Activated CD4-positive, alpha-beta memory T cell treated with anti-CD3 and anti-CD28 coated beads for 36 hours (primary cell): ENCODE measurements around the gene ACTR3C. TPM values are rescaled to one million over a fixed set of nuclear protein-coding genes. Genes with fewer than 3 reads are reported as not detected.
"Not testable (repeated sequence)": the region's sequence is repeated elsewhere in the genome, so short reads cannot be mapped to it uniquely, and the experiment has no call there.

Source experiments
- CTCF ChIA-PET: fragments of 350-600 bp; sonication (Branson Sonifier 250); formaldehyde crosslinking; loops from one replicate; lab custom pipeline; 2021; ENCODE audit warnings: antibody characterized with exemption, inconsistent platforms; lab: Charles Lee
- POLR2A ChIA-PET: fragments of 350-600 bp; sonication (Branson Sonifier 250); formaldehyde crosslinking; loops from one replicate; lab custom pipeline; 2021; ENCODE audit warnings: antibody characterized with exemption; lab: Charles Lee
- DNase-seq: peaks from one replicate; pipeline ENCODE4 v3.0.0-alpha.2; 2020
- H3K27ac Mint-ChIP-seq: one replicate; pipeline ENCODE4 v1.8.0; 2021; ENCODE audit warnings: mixed read lengths
- H3K27me3 Mint-ChIP-seq: one replicate; pipeline ENCODE4 v1.8.0; 2021; ENCODE audit warnings: mixed read lengths
- H3K36me3 Mint-ChIP-seq: one replicate; pipeline ENCODE4 v1.8.0; 2021; ENCODE audit warnings: mixed read lengths
- H3K4me1 Mint-ChIP-seq: one replicate; pipeline ENCODE4 v1.8.0; 2021; ENCODE audit warnings: low read depth, mixed read lengths
- H3K4me3 Mint-ChIP-seq: one replicate; pipeline ENCODE4 v1.8.0; 2021; ENCODE audit warnings: mild to moderate bottlenecking, mixed read lengths
- H3K9me3 Mint-ChIP-seq: one replicate; pipeline ENCODE4 v1.8.0; 2021; ENCODE audit warnings: mixed read lengths
- intact Hi-C: fragments of 100-400 bp; cut with micrococcal nuclease; formaldehyde crosslinking; loops from one replicate; pipeline ENCODE4 v1.15.1; 2023
- total RNA-seq, 2 experiments: library from RNA; stranded (reverse); gene quantifications; one replicate each; pipeline ENCODE4 v1.2.3, GENCODE V29; 2021

Gene ACTR3C
- total RNA-seq, 2 experiments from 2014 or later: 8.0 to 8.8 TPM

DNA sequence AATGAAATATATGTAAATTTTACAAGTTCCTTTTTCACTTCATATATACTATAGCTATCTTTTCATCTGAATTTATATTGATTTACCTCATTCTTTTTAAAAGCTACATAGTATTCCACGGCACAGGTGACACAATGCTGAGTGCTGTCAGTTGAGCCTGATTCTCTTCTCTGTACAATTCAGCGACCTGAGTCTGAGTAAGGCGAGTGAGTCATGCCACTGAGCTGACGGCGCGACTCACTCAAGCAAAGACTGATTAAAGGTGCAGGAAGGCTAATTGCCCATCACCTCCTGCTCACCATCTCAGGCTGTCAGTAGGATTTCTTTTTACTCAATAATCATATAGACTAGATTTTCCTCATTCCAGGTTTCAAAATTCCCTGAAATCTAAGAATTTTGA lies 39.7 kb downstream of the ACTR3C start:
- H3K36me3 Mint-ChIP-seq, CTCF ChIA-PET, H3K9me3 Mint-ChIP-seq, intact Hi-C loops, H3K4me1 Mint-ChIP-seq, DNase-seq, POLR2A ChIA-PET, H3K27ac Mint-ChIP-seq, H3K27me3 Mint-ChIP-seq, H3K4me3 Mint-ChIP-seq: not testable (repeated sequence)

DNA sequence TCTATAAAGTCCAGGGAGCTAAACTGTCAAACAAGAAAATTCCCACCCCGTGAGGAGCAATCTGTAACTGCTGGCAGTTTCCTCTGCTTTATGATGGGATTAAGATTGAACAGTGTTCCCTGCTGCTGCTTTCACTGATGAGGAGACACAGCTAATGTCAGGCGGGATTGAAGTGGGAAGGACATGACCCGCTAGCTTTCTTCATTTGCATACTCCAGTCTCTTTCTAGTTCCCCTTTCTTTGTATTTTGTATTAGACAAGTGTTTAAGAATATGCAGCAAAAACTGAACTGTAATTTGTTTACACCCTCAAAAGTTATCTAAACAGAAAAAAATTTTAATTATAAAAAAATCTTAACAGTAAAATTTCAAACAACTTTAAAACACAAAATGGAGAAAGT lies 40.2 kb downstream of the ACTR3C start:
- H3K4me3 Mint-ChIP-seq, DNase-seq, H3K36me3 Mint-ChIP-seq, intact Hi-C loops, H3K4me1 Mint-ChIP-seq, CTCF ChIA-PET, H3K27me3 Mint-ChIP-seq, H3K27ac Mint-ChIP-seq, POLR2A ChIA-PET, H3K9me3 Mint-ChIP-seq: not testable (repeated sequence)

DNA sequence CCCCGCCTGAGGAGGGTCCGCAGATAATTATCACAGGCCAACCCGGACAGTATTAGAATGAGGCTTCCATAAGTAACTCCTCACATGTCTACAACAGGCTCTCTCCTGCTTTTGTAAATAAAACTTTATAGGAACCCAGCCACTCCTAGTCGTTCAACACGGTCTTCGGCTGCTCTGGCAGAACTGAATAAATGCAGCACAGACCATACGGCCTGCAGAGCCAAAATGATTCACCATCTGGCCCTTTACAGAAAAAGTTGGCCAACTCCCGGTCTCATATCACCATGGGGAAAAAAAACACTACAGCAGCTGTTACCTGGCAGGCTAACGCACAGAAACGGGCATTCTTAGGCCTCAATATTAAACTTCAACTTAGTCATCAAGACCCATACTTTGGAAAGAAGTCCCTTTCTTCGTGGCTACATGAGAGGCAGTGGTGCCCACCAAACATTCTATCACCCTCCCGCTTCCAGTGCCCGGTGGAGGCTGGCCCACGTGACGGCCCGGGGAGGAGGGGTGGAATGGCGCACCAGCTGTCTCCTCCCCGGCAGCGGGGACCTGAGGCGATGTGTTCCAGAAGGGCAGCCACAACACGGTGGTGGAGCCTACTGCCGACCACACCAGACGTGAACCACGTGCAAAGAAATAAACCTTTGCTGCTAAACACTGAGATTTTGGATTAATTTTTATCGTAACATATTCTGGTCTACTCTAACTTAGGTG lies 41.5 kb downstream of the ACTR3C start:
- H3K36me3 Mint-ChIP-seq, H3K4me1 Mint-ChIP-seq, H3K27ac Mint-ChIP-seq, intact Hi-C loops, CTCF ChIA-PET, H3K4me3 Mint-ChIP-seq, H3K9me3 Mint-ChIP-seq, DNase-seq, H3K27me3 Mint-ChIP-seq, POLR2A ChIA-PET: not testable (repeated sequence)

DNA sequence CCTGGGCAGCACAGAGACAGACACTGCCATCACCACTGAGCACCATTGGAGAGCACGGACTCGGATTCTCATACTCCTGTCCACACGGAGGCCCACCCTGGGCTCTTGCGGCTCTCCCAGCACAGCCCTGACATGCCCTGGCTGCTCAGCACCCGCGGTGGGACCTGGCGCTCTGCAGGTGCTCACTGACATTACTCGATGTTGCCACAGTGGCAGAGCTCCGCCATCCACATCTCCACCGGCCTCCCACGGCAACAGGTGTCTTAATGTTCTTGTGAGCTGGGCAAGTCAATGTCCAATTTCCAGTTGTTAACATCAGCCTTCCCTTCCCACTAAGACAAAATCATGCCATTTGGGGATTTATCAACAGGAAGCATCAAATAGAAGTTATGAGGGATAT lies 45.0 kb downstream of the ACTR3C start:
- intact Hi-C loops: loop anchor here (5.0 to 10.0 kb wide), 2 partner anchors 226 to 394 kb away; no protein-coding TSS in a partner anchor

DNA sequence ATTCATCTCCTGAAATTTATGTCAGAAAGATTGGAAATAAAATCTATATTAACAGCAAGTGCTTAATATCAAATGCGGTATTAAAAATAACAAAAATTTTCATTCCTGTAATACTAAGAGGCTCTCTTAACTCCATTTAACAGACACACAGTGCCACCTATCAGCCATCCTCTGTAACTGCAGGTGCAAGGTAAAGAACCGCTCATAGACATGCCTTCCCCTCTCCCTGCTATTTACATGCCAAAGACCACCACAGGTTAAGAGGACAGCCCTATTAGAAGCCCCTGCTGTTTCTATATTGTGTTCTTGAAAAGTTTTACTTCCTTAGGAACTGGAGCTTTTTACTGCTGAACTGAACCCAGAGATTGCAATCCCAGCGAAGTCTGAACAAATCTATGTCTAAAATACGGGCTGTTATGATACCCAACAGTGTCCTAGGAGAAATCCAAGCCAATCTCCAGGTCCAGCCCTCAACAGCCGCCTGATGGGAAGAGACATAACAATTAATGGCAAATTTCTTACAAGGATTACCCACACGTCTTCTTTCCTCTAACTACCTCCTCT lies 47.1 kb downstream of the ACTR3C start:
- H3K4me1 Mint-ChIP-seq, H3K27me3 Mint-ChIP-seq, H3K9me3 Mint-ChIP-seq, POLR2A ChIA-PET, H3K36me3 Mint-ChIP-seq, CTCF ChIA-PET, H3K4me3 Mint-ChIP-seq, H3K27ac Mint-ChIP-seq: not testable (repeated sequence)
- peak; percentile 40 for DNase-seq
- intact Hi-C loops: loop anchor here (5.0 to 10.0 kb wide), 2 partner anchors 224 to 391 kb away; no protein-coding TSS in a partner anchor

More for the DNA sequence above, 45.0 kb downstream of the ACTR3C start:
- H3K4me1 Mint-ChIP-seq, POLR2A ChIA-PET, H3K36me3 Mint-ChIP-seq, H3K4me3 Mint-ChIP-seq, CTCF ChIA-PET, H3K27me3 Mint-ChIP-seq, H3K27ac Mint-ChIP-seq, DNase-seq, H3K9me3 Mint-ChIP-seq: not testable (repeated sequence)

DNA sequence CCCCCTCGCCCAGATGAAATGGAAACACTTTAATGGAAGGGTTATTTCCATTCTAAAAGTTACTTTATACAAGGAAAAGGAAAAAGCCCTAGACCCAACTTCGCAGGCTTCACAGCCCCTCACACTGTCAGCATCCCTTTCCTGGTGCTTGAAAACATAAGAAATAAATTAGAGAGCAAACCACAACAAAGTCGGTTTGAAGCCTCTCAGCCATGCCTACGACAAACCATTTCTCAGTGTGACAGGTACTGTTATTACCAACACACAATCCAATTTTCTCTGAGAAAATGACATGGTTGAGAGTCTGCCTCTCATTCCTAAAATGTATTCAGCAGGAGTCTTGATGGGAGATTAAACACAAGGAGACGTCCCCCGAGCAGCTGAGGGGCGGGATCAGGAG lies 51.4 kb downstream of the ACTR3C start:
- H3K4me1 Mint-ChIP-seq, POLR2A ChIA-PET, H3K27me3 Mint-ChIP-seq, CTCF ChIA-PET, H3K27ac Mint-ChIP-seq, H3K36me3 Mint-ChIP-seq, H3K4me3 Mint-ChIP-seq, H3K9me3 Mint-ChIP-seq: not testable (repeated sequence)
- intact Hi-C loops: loop anchor here (10.0 kb wide), 1 partner anchor 387 kb away; no protein-coding TSS in a partner anchor
- peak; percentile 12 for DNase-seq

DNA sequence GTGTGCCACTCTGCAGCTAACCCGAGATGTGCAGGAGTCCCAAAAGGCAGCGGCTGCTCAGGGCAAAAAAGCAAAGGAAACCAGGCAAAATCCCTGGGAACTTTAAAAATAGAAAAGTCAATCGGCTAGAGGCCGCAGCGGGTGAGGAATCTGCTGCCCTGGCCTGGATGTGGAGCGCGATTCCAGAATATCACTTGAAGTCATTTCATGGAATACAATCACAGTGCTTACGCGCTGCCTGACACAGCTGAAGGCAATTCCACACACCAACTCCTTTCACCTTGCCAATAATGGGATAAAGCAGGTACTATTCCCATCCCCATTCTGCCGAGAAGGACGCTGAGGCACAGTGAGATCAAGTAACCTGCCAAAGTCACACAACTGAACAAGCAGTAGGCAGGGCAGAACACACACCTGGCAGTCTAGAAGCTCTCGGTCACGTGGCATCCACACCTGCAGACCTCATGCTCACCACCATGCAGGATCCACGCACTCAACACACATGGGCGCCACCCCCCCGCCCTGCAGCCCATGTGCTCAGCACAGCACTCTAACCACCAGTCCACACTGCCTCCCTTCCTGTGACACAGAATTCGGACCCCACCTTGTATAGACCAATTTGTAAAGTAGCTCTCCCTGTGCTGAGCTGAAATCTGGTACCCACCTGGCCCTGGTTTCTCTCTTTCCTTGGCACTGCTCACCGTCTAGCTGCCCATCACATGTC lies 53.1 kb downstream of the ACTR3C start:
- H3K36me3 Mint-ChIP-seq, H3K9me3 Mint-ChIP-seq, H3K27me3 Mint-ChIP-seq, CTCF ChIA-PET, H3K4me1 Mint-ChIP-seq, H3K4me3 Mint-ChIP-seq, H3K27ac Mint-ChIP-seq, POLR2A ChIA-PET, DNase-seq: not testable (repeated sequence)
- intact Hi-C loops: loop anchor here (10.0 kb wide), 1 partner anchor 385 kb away; no protein-coding TSS in a partner anchor

DNA sequence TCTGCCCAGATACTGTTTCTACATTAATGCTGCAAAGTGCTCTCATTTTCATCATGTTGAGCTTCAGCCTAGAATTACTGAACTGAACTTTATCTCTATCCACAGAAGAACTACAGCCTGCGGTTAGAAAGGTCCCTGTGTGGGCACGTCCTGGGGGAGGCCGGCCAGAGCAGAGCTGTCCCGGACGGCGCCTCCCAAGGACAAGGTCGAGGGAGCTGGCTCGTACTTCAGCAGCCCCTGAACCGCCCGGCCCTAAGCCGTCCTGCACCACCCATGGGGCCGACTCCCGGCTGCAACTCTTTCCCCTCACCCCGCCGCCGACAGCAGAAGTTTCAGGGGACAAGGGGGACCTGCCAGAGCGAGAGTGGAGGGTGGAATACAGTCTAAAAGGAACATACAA lies 54.5 kb downstream of the ACTR3C start:
- CTCF ChIA-PET, DNase-seq, H3K27me3 Mint-ChIP-seq, POLR2A ChIA-PET, H3K27ac Mint-ChIP-seq, H3K4me1 Mint-ChIP-seq, H3K4me3 Mint-ChIP-seq, intact Hi-C loops, H3K9me3 Mint-ChIP-seq, H3K36me3 Mint-ChIP-seq: not testable (repeated sequence)

DNA sequence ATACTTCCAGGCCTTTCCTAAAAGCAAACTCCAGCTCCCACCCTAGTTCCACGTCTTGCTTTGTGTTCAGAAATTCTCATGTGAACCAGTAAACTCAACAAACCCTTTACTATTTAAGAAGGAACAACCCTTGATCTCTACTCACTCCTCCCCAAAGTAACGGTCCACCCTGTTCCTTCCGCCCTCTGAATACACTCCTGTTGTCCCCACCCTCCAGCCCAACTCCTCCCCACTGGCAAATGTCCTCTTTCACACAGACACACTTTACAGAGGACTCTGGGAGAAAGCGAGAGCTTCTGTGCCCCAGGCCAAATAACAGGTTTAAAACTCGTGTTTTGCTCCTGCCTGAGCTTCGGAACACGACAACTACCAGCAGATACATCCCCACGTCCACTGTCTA lies 55.1 kb downstream of the ACTR3C start:
- H3K27ac Mint-ChIP-seq: not testable (repeated sequence)

DNA sequence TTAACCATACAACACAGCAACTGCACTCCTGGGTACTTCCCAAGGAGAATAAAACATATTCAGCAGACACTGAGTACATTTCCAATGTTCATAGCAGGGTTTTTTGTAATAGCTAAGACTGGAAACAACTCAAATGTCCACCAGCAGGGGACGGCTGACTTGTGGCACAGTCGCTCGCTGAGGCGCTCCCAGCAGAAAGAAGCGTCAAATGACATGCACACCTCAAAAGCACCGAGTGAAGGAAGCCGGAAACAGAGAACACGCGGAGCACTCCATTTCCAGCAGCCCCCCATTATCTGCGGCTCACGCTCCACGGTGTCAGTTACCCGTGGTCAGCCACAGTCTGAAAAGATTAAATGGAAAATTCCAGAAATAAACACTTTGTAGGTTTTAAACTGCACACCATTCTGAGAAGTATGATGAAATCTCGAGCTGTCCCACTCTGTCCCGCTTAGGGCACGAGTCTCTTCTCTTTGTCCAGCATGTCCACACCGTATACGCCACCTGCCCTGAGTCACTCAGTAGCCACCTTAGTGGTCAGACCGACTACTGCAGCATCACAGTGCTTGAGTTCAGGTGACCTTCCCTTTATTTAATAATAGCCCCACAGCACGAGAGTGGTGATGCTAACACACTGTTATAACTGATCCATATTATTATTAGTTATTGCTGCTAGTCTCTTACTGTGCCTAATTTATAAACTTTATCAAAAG lies 56.2 kb downstream of the ACTR3C start:
- intact Hi-C loops, H3K36me3 Mint-ChIP-seq, H3K9me3 Mint-ChIP-seq, H3K4me1 Mint-ChIP-seq, H3K4me3 Mint-ChIP-seq, POLR2A ChIA-PET, DNase-seq, H3K27me3 Mint-ChIP-seq, H3K27ac Mint-ChIP-seq, CTCF ChIA-PET: not testable (repeated sequence)

More for the DNA sequence above, 55.1 kb downstream of the ACTR3C start:
- H3K4me1 Mint-ChIP-seq, POLR2A ChIA-PET, H3K27me3 Mint-ChIP-seq, H3K36me3 Mint-ChIP-seq, H3K9me3 Mint-ChIP-seq, H3K4me3 Mint-ChIP-seq, DNase-seq, intact Hi-C loops, CTCF ChIA-PET: not testable (repeated sequence)

DNA sequence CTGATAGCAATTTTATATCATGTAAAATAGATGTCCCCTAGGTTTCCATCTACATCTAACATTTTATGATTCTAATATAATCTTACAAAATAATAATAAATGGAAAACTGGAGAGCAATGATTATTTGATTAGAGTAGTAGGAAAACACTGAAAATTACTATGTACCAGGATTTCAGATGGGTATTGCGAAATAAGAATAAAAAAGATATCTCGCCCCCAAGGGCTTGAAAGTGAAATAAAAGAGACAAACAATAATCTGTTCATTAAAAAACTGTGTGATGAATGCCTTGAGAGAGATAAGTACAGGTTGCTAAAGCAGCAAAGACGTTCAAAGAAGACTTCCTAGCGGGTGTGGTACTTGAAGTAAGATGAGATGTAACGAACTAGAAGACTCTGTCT lies 60.7 kb downstream of the ACTR3C start:
- H3K4me1 Mint-ChIP-seq, H3K4me3 Mint-ChIP-seq, H3K9me3 Mint-ChIP-seq, H3K36me3 Mint-ChIP-seq, H3K27ac Mint-ChIP-seq, POLR2A ChIA-PET, H3K27me3 Mint-ChIP-seq, CTCF ChIA-PET, intact Hi-C loops, DNase-seq: not testable (repeated sequence)

DNA sequence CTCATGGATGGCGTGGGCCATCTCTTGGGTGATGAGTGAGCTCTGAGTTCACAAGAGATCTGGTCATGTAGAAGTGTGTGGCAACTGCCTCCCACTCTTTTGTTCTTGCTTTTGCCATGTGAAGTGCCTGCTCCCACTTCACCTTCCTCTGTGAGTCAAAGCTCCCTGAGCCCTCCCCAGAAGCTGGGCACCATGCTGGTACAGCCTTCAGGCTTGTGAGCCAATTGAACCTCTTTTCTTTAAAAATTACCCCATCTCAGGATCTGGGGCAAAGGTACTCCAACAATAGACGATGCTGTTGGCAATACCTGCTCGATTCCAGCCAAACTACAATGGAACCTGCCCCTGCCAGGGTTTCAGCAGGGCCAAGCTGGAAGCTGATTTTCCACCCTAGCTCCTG lies 75.6 kb downstream of the ACTR3C start:
- H3K27me3 Mint-ChIP-seq, H3K36me3 Mint-ChIP-seq, intact Hi-C loops, DNase-seq, POLR2A ChIA-PET, H3K27ac Mint-ChIP-seq, H3K9me3 Mint-ChIP-seq, H3K4me1 Mint-ChIP-seq, H3K4me3 Mint-ChIP-seq, CTCF ChIA-PET: not testable (repeated sequence)
